GM12873 (cell line): ENCODE data around the gene LRSAM1.

Experiments
- CTCF ChIP-seq: IDR thresholded peaks from 2 replicates; pipeline ENCODE4 v1.5.1; 2012; ENCODE audit warnings: low read depth, mild to moderate bottlenecking, moderate library complexity, low read length, control low read depth; ENCODE audit not compliant: insufficient read depth; ENCODE audit errors: missing control alignments

LRSAM1 gene

GRCh38 chr9:127505396-127506116, 54.2 kb downstream of the LRSAM1 start:
- peak; percentile 70 for TF ChIP-seq CTCF

- no peak for TF ChIP-seq CTCF
Observed at GRCh38 chr9:127506117-127506813, 55.0 kb downstream of the LRSAM1 start.

DNA sequence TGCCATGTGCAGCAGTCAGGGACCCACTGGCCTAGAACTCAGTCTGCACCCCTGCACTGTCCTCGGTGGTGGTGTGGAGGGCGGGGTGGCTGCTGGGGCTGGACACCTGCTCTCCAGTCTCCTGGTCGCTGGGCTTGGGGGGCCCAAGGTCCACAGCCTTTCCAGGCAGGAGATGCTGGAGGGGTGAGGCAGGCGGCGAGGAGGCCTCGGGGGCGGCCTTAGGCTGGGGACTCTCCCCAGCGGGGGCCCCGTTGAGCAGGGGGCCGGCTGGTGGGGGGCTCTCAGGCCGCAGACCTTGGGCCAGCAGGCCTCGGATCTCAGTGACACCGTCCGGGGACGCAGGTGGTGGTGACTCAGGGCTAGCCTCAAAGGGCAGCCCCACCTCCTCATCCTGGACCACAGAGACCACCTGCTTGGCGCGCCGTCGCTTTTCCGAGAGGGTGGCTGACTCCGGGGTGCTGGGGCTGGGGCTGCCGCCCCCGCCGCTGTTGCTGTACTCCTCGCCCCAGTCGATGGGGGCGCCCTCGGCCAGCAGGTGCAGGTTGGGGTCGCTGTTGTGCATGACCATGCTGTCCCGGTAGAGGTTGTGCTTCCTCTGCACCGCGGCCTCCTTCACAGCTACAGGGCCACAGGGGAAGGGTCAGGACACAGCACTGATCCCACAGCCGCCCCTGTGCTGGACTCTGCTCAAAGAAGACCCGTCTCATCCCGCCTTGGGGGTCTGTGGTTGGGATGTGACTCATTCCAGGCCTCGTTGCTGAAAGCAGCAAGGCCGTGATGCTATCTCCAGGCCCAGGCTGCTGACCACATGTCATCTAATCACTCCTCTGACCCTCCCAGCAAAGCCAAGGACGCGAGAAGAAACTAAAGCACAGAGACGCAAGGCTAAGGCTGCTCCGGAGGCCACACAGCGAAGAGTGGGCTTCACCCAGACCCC, 55.8 kb downstream of the LRSAM1 start:
- no peak for TF ChIP-seq CTCF

DNA sequence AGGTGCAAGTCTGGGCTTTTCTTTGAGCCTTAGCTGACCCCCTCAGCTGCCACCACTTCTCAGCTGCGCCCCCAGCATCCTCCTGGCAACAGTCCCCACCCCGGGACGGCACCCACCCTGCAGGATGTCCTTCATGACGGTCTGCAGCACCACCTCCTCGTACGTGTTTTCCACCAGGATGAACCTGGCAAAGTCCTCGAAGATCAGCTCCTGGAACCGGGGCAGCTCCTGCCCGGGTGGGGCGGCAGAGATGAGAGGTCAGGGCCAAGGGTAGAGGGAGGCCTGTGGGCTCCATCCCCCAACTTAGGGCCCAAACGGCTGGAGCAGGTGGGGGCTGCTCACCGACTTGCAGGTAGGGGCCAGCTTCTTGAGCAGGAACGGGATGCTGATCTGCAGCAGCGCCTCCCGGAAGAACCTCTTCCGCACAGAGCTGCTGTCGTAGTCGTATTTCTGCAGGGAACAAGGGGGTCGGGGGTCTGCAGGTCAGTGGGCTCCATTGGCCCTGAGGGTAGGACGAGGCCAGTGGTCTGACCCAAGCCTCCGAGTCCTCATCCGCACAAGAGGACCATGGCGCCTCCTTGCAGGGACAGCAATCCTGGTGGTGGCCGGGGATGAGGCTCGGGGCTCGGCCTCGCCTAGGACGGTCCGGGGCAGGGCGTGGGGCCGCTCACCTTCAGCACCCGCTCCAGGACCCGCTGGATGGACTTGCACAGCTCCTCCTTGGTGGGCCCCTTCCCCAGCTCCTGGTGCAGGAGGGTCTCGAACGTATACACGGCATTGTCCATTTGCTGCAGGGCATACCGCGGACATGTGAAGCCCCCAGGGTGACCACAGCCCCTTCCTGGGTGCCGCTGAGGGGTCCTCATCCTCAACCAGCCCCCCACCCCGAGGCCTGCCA, 56.7 kb downstream of the LRSAM1 start:
- no peak for TF ChIP-seq CTCF

DNA sequence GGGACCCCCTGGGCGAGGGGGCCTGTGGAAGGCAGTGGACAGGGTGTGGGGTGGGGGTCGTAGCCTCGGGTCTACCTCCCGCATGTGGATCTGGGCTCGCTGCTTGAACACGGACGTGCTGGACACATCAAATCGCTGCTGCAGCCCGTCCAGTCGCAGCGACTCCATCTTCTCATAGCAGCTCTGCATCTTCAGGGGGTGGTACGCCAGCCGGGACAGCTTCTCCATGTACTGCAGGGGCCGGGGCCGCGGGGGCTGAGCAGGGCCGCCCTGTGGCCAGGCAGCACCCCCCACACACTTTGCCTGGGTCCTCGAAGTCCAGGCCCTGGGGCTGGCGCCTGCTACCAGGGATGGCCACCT, 57.6 kb downstream of the LRSAM1 start:
- no peak for TF ChIP-seq CTCF

DNA sequence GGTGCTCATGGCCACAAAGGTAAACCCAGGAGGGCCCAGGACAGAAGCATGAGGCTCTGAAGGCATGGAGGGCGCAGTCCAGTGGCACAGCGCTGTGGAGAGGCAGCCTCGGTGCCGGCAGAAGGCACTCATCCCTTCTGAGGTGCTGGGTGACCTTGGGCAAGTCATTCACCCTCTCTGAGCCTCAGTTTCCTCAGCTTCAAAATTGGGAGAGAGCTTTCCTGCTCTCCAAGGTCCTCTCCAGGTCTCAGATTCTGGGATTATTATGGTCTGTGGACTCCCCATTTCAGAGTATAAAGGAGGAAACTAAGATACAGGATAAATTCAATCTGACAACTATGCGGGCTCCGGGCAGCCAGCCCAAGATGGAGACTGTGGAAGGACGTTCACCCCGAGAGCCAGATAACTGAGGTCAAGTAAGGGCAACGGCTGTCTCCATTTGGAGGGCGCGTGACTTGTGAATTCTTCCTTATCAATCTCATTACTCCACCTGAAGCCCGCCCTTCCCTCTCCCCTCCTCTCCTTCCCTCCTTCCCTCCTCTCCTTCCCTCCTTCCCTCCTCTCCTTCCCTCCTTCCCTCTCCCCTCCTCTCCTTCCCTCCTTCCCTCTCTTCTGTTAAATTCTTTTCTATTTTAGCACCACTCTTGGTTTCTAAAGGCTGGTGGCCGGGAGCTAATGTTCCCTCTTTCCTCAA, 58.1 kb downstream of the LRSAM1 start:
- TF ChIP-seq CTCF = no peak
